ENCODE results near the gene NSF. TPM values are rescaled to one million over a fixed set of nuclear protein-coding genes. Genes with fewer than 3 reads are reported as not detected.

Gene NSF
- total RNA-seq, 1 experiment from 2014 or later, result 35.9 TPM

GRCh38 chr17:46759141-46759540, 168.7 kb downstream of the NSF start:
- no peak for DNase-seq (ENCODE audit: low spot score)
- no peak overlapping the region for H3K27ac ChIP-seq (ENCODE audit: low read depth, low read length, poor library complexity, severe bottlenecking)
- CTCF ChIA-PET, result no interaction called here
- H3K4me1 ChIP-seq (ENCODE audit: insufficient read depth, low read length, poor library complexity, severe bottlenecking), result no peaks in the 10 kb centered on the region
- no peaks in the 10 kb centered on the region for H3K27me3 ChIP-seq (replicated peaks; ENCODE audit: insufficient read depth, low read depth, low read length, poor library complexity)
- no peak overlapping the region for H3K4me3 ChIP-seq (ENCODE audit: low read depth, low read length, poor library complexity, severe bottlenecking)
- intact Hi-C loops (cut with micrococcal nuclease; ENCODE audit: unreplicated experiment), result no loop called here
- no peaks in the 10 kb centered on the region for H3K9me3 ChIP-seq (ENCODE audit: low read depth, low read length, poor library complexity, severe bottlenecking)
- TF ChIP-seq CTCF (conservative IDR thresholded peaks at IDR 0.05; ENCODE audit: low read depth, low read length) (no peak), EZH2 (IDR thresholded peaks at IDR 0.05; ENCODE audit: borderline replicate concordance, low read depth, low read length, poor library complexity, severe bottlenecking) (no peak)
- BruUV-seq (replicated peaks), result no TSS peak
- POLR2A ChIA-PET (ENCODE audit: low non-redundant PET), result no interaction called here
- H3K36me3 ChIP-seq (ENCODE audit: insufficient read depth, low read length, poor library complexity, severe bottlenecking), result no peaks in the 10 kb centered on the region

- H3K4me3 ChIP-seq (ENCODE audit: low read depth, low read length, poor library complexity, severe bottlenecking), result no peak overlapping the region
- H3K4me1 ChIP-seq (ENCODE audit: insufficient read depth, low read length, poor library complexity, severe bottlenecking), result no peaks in the 10 kb centered on the region
- CTCF ChIA-PET, result no interaction called here
- H3K27me3 ChIP-seq (replicated peaks; ENCODE audit: insufficient read depth, low read depth, low read length, poor library complexity), result no peaks in the 10 kb centered on the region
- DNase-seq (ENCODE audit: low spot score), result no peak
- H3K36me3 ChIP-seq (ENCODE audit: insufficient read depth, low read length, poor library complexity, severe bottlenecking), result no peaks in the 10 kb centered on the region
- intact Hi-C loops (cut with micrococcal nuclease; ENCODE audit: unreplicated experiment), result no loop called here
- TF ChIP-seq EZH2 (IDR thresholded peaks at IDR 0.05; ENCODE audit: borderline replicate concordance, low read depth, low read length, poor library complexity, severe bottlenecking) (no peak), CTCF (conservative IDR thresholded peaks at IDR 0.05; ENCODE audit: low read depth, low read length) (no peak)
- no TSS peak for BruUV-seq (replicated peaks)
- no peak overlapping the region for H3K27ac ChIP-seq (ENCODE audit: low read depth, low read length, poor library complexity, severe bottlenecking)
- no peaks in the 10 kb centered on the region for H3K9me3 ChIP-seq (ENCODE audit: low read depth, low read length, poor library complexity, severe bottlenecking)
- POLR2A ChIA-PET (ENCODE audit: low non-redundant PET), result no interaction called here
These were observed 172.9 kb downstream of the NSF start for GRCh38 chr17:46763416-46763815.

- ChIA-PET CTCF (no interaction called here), POLR2A (ENCODE audit: low non-redundant PET) (no interaction called here)
- no peak for DNase-seq (ENCODE audit: low spot score)
- Histone ChIP-seq H3K4me1 (ENCODE audit: insufficient read depth, low read length, poor library complexity, severe bottlenecking) (no peaks in the 10 kb centered on the region), H3K9me3 (ENCODE audit: low read depth, low read length, poor library complexity, severe bottlenecking) (no peaks in the 10 kb centered on the region), H3K27me3 (replicated peaks; ENCODE audit: insufficient read depth, low read depth, low read length, poor library complexity) (no peaks in the 10 kb centered on the region), H3K36me3 (ENCODE audit: insufficient read depth, low read length, poor library complexity, severe bottlenecking) (no peaks in the 10 kb centered on the region), H3K4me3 (ENCODE audit: low read depth, low read length, poor library complexity, severe bottlenecking) (no peak overlapping the region), H3K27ac (ENCODE audit: low read depth, low read length, poor library complexity, severe bottlenecking) (no peak overlapping the region)
- intact Hi-C loops (cut with micrococcal nuclease; ENCODE audit: unreplicated experiment), result no loop called here
- BruUV-seq (replicated peaks), result no TSS peak
- TF ChIP-seq CTCF (conservative IDR thresholded peaks at IDR 0.05; ENCODE audit: low read depth, low read length), result no peak
- TF ChIP-seq EZH2 (IDR thresholded peaks at IDR 0.05; ENCODE audit: borderline replicate concordance, low read depth, low read length, poor library complexity, severe bottlenecking), result no peak
These were observed 173.7 kb downstream of the NSF start for GRCh38 chr17:46764000-46764708.

Measured in A673 (cell line).